ENCODE measurements around the gene NAPA. TPM values are rescaled to one million over a fixed set of nuclear protein-coding genes. Genes with fewer than 3 reads are reported as not detected.

Gene NAPA
- total and polyA plus RNA-seq, 2 of the 13 experiments (the other 11 are each of a cell fraction or from before 2014, with no cell fraction given), result 32.6 to 65.9 TPM

GRCh38 chr19:47444388-47444821 lies 70.5 kb downstream of the NAPA start (continued):
- TF ChIP-seq HBP1 (CRISPR knock-in tag; IDR thresholded peaks at IDR 0.05; ENCODE audit: low read depth), result 0 out of 2 replicates have a peak, but pooled peaks have one; percentile 59
- no peak for TF ChIP-seq EEA1 (CRISPR knock-in tag; IDR thresholded peaks at IDR 0.05; ENCODE audit: borderline replicate concordance)
- TF ChIP-seq MXD3 (CRISPR knock-in tag; IDR thresholded peaks at IDR 0.05), result peak; percentile 70; the same call in 1 of the 2 replicates
- TF ChIP-seq THAP11 (CRISPR knock-in tag; IDR thresholded peaks at IDR 0.05), result 0 out of 2 replicates have a peak, but pooled peaks have one; percentile 29
- TF ChIP-seq KDM6A (CRISPR knock-in tag; IDR thresholded peaks at IDR 0.05; ENCODE audit: low read depth), result no peak
- TF ChIP-seq IRF9 (CRISPR knock-in tag; IDR thresholded peaks at IDR 0.05; ENCODE audit: borderline replicate concordance), result no peak
- TF ChIP-seq STAT6 (CRISPR knock-in tag; IDR thresholded peaks at IDR 0.05; ENCODE audit: borderline replicate concordance), result no peak
- TF ChIP-seq RFXANK (CRISPR knock-in tag; IDR thresholded peaks at IDR 0.05), result no peak
- TF ChIP-seq ZNF674 (CRISPR knock-in tag; IDR thresholded peaks at IDR 0.05; ENCODE audit: low read depth), result no peak
- no peak for TF ChIP-seq CCDC6 (CRISPR knock-in tag; IDR thresholded peaks at IDR 0.05)
- TF ChIP-seq MIER2 (CRISPR knock-in tag; IDR thresholded peaks at IDR 0.05), result peak; percentile 95
- 0 out of 2 replicates have a peak, but pooled peaks have one; percentile 43 for TF ChIP-seq SMAD3 (CRISPR knock-in tag; IDR thresholded peaks at IDR 0.05)
- TF ChIP-seq PHF20 (CRISPR knock-in tag; IDR thresholded peaks at IDR 0.05), result no peak
- TF ChIP-seq SUZ12 (IDR thresholded peaks at IDR 0.05; ENCODE audit: low read depth, low read length), result no peak
- TF ChIP-seq ZNF12 (CRISPR knock-in tag; IDR thresholded peaks at IDR 0.05), result no peak
- 0 out of 2 replicates have a peak, but pooled peaks have one; percentile 41 for TF ChIP-seq AHR (CRISPR knock-in tag; IDR thresholded peaks at IDR 0.05)
- no peak for TF ChIP-seq KDM1A (CRISPR knock-in tag; IDR thresholded peaks at IDR 0.05)
- TF ChIP-seq MLLT10 (CRISPR knock-in tag; IDR thresholded peaks at IDR 0.05), result no peak
- no peak for TF ChIP-seq TRIM24 (CRISPR knock-in tag; IDR thresholded peaks at IDR 0.05)
- TF ChIP-seq MATR3 (CRISPR knock-in tag; IDR thresholded peaks at IDR 0.05), result no peak
- no peak for TF ChIP-seq CTCF (CRISPR knock-in tag; IDR thresholded peaks at IDR 0.05)
- no peak for TF ChIP-seq SETDB1 (CRISPR knock-in tag; IDR thresholded peaks at IDR 0.05; ENCODE audit: borderline replicate concordance)
- no peak for TF ChIP-seq ZNF430 (CRISPR knock-in tag; IDR thresholded peaks at IDR 0.05)
- TF ChIP-seq ZNF225 (CRISPR knock-in tag; IDR thresholded peaks at IDR 0.05), result peak; percentile 53; the same call in 1 of the 2 replicates
